Measurements from ENCODE around the gene KLF7.

The KLF7 gene

GRCh38 chr2:207173641-207174040 is 7.9 kb upstream of the KLF7 start:
- TF ChIP-seq GABPA (IDR thresholded peaks at IDR 0.05; ENCODE audit: low read depth), result no peak
- no peak for TF ChIP-seq REST (IDR thresholded peaks at IDR 0.05; ENCODE audit: insufficient replicate concordance, low read depth)
- no peak for TF ChIP-seq POLR2AphosphoS5 (IDR thresholded peaks at IDR 0.05; ENCODE audit: low read depth)
- TF ChIP-seq SPI1 (IDR thresholded peaks at IDR 0.05; ENCODE audit: borderline replicate concordance, low read depth), result no peak
- TF ChIP-seq CTCF (IDR thresholded peaks at IDR 0.05; ENCODE audit: insufficient read depth, low read length), result no peak
- no peak overlapping the region for H3K27ac ChIP-seq (replicated peaks)
- no peak for DNase-seq (ENCODE audit: low read depth in 1 of 2, low spot score in 1 of 2)
- no peak overlapping the region for H3K4me3 ChIP-seq (replicated peaks; ENCODE audit: insufficient read depth, low read length)
- no peaks in the 10 kb centered on the region for H3K27me3 ChIP-seq (ENCODE audit: insufficient read depth, poor library complexity, severe bottlenecking)

GRCh38 chr2:207167099-207167923 is 1.6 kb upstream of the KLF7 start:
- Histone ChIP-seq H3K27ac (replicated peaks) (peak overlapping the region; percentile 98), H3K27me3 (ENCODE audit: insufficient read depth, poor library complexity, severe bottlenecking) (no peaks in the 10 kb centered on the region), H3K4me3 (replicated peaks; ENCODE audit: insufficient read depth, low read length) (peak overlapping the region; percentile 28)
- TF ChIP-seq POLR2AphosphoS5 (IDR thresholded peaks at IDR 0.05; ENCODE audit: low read depth) (no peak), SPI1 (IDR thresholded peaks at IDR 0.05; ENCODE audit: borderline replicate concordance, low read depth) (peak; percentile 58; the same call in 1 of the 2 replicates)
- peak; percentile 68 to 95 for DNase-seq (ENCODE audit: low read depth in 1 of 2, low spot score in 1 of 2)

- TF ChIP-seq POLR2AphosphoS5 (IDR thresholded peaks at IDR 0.05; ENCODE audit: low read depth) (peak; percentile 89), SPI1 (IDR thresholded peaks at IDR 0.05; ENCODE audit: borderline replicate concordance, low read depth) (peak; percentile 84), REST (IDR thresholded peaks at IDR 0.05; ENCODE audit: insufficient replicate concordance, low read depth) (no peak), CTCF (IDR thresholded peaks at IDR 0.05; ENCODE audit: insufficient read depth, low read length) (no peak), GABPA (IDR thresholded peaks at IDR 0.05; ENCODE audit: low read depth) (no peak)
- H3K4me3 ChIP-seq (replicated peaks; ENCODE audit: insufficient read depth, low read length), result peak overlapping the region; percentile 39
- no peaks in the 10 kb centered on the region for H3K27me3 ChIP-seq (ENCODE audit: insufficient read depth, poor library complexity, severe bottlenecking)
- peak; percentile 56 to 79 for DNase-seq (ENCODE audit: low read depth in 1 of 2, low spot score in 1 of 2)
- peak overlapping the region; percentile 98 for H3K27ac ChIP-seq (replicated peaks)
These were observed 776 bp upstream of the KLF7 start for GRCh38 chr2:207166349-207167098.

GRCh38 chr2:207166039-207166348 is 246 bp upstream of the KLF7 start:
- TF ChIP-seq POLR2AphosphoS5 (IDR thresholded peaks at IDR 0.05; ENCODE audit: low read depth) (no peak), CTCF (IDR thresholded peaks at IDR 0.05; ENCODE audit: insufficient read depth, low read length) (no peak), REST (IDR thresholded peaks at IDR 0.05; ENCODE audit: insufficient replicate concordance, low read depth) (no peak), SPI1 (IDR thresholded peaks at IDR 0.05; ENCODE audit: borderline replicate concordance, low read depth) (no peak), GABPA (IDR thresholded peaks at IDR 0.05; ENCODE audit: low read depth) (no peak)
- peak overlapping the region; percentile 63 for H3K4me3 ChIP-seq (replicated peaks; ENCODE audit: insufficient read depth, low read length)
- peak overlapping the region; percentile 98 for H3K27ac ChIP-seq (replicated peaks)

More at GRCh38 chr2:207166039-207166348, 246 bp upstream of the KLF7 start:
- DNase-seq (ENCODE audit: low read depth in 1 of 2, low spot score in 1 of 2), result peak; percentile 94 to 99
- no peaks in the 10 kb centered on the region for H3K27me3 ChIP-seq (ENCODE audit: insufficient read depth, poor library complexity, severe bottlenecking)
